GM12878 (cell line): Measurements from ENCODE around the gene GNG5. TPM values are rescaled to one million over a fixed set of nuclear protein-coding genes. Genes with fewer than 3 reads are reported as not detected.

Experiments used
- CBX5 ChIP-seq: sonication (generic); IDR thresholded peaks from 2 replicates; pipeline ENCODE4 v1.6.1; 2016; ENCODE audit warnings: low read depth, moderate library complexity, mild to moderate bottlenecking, inconsistent platforms
- CREM ChIP-seq: IDR thresholded peaks from 2 replicates; pipeline ENCODE4 v1.6.1; 2014; ENCODE audit warnings: antibody characterized with exemption, low read depth
- EGR1 ChIP-seq, 2 experiments: IDR thresholded peaks; 1 replicate in 1 of 2; 2 replicates in 1 of 2; pipeline ENCODE4 v1.6.1; 2011 to 2012; ENCODE audit warnings: low read depth in 2 of 2, low read length in 2 of 2, borderline replicate concordance in 1 of 2, mild to moderate bottlenecking in 1 of 2, moderate library complexity in 1 of 2
- HCFC1 ChIP-seq: fragments of 150-350 bp; IDR thresholded peaks from 2 replicates; pipeline ENCODE4 v1.6.1; 2014; ENCODE audit warnings: low read length
- IRF3 ChIP-seq: fragments of 450-650 bp; IDR thresholded peaks from 2 replicates; pipeline ENCODE4 v1.6.1; 2014; ENCODE audit warnings: mild to moderate bottlenecking
- JUNB ChIP-seq: IDR thresholded peaks from 2 replicates; pipeline ENCODE4 v1.6.1; 2016; ENCODE audit warnings: antibody characterized with exemption, mild to moderate bottlenecking
- JUND ChIP-seq: IDR thresholded peaks from 2 replicates; pipeline ENCODE4 v1.6.1; 2012; ENCODE audit warnings: low read depth, mild to moderate bottlenecking, low read length, improper control_type of control experiment, moderate library complexity
- MAX ChIP-seq: IDR thresholded peaks from 2 replicates; pipeline ENCODE4 v1.6.1; 2012; ENCODE audit warnings: low read depth, low read length, improper control_type of control experiment
- MYB ChIP-seq: fragments of 150-350 bp; IDR thresholded peaks from 2 replicates; pipeline ENCODE4 v1.6.1; 2014; ENCODE audit warnings: mild to moderate bottlenecking, low read depth, low read length, borderline replicate concordance
- NRF1 ChIP-seq: conservative IDR thresholded peaks from 2 replicates; pipeline ENCODE4 v1.6.1; 2011; ENCODE audit warnings: mild to moderate bottlenecking, low read depth, low read length, improper control_type of control experiment
- PAX8 ChIP-seq: fragments of 450-650 bp; IDR thresholded peaks from 2 replicates; pipeline ENCODE4 v1.6.1; 2017; ENCODE audit warnings: mild to moderate bottlenecking, moderate library complexity
- PRDM15 ChIP-seq: fragments of 450-650 bp; formaldehyde crosslinking; IDR thresholded peaks from 2 replicates; pipeline ENCODE4 v1.4.0; 2020; ENCODE audit warnings: mild to moderate bottlenecking, moderate library complexity
- RELA ChIP-seq: fragments of 450-650 bp; IDR thresholded peaks from 2 replicates; pipeline ENCODE4 v1.8.0; 2014; ENCODE audit warnings: borderline replicate concordance; ENCODE audit not compliant: partially characterized antibody
- RFX5 ChIP-seq: IDR thresholded peaks from 2 replicates; pipeline ENCODE4 v1.6.1; 2011; ENCODE audit warnings: low read depth, low read length, improper control_type of control experiment
- SMC3 ChIP-seq: IDR thresholded peaks from 2 replicates; pipeline ENCODE4 v1.6.1; 2011; ENCODE audit warnings: low read length, improper control_type of control experiment, borderline replicate concordance
- YY1 ChIP-seq: IDR thresholded peaks from 2 replicates; pipeline ENCODE4 v1.6.1; 2011; ENCODE audit warnings: low read depth, mild to moderate bottlenecking, low read length
- ZNF24 ChIP-seq: fragments of 450-650 bp; IDR thresholded peaks from 2 replicates; pipeline ENCODE4 v1.6.1; 2017; ENCODE audit warnings: antibody characterized with exemption, mild to moderate bottlenecking
- ZSCAN29 ChIP-seq: fragments of 450-650 bp; IDR thresholded peaks from 2 replicates; pipeline ENCODE4 v1.6.1; 2017; ENCODE audit warnings: mild to moderate bottlenecking, moderate library complexity
- ZZZ3 ChIP-seq: IDR thresholded peaks from 2 replicates; pipeline ENCODE4 v1.6.1; 2011; ENCODE audit warnings: low read depth; ENCODE audit not compliant: control insufficient read depth, insufficient read length
- polyA plus RNA-seq, 11 experiments: library from polyadenylated mRNA; depleted of rRNA in 4 of 11; unstranded in 6 of 11; stranded (reverse) in 5 of 11; fragments of >200 nt; fragmentation: Nextera tagmentation in 4 of 11; fragmentation: Illumina TruSeq in 1 of 11; extraction: Ambion mirVana in 4 of 11; extraction: Trizol in 1 of 11; gene quantifications; 1 replicate in 1 of 11; 2 replicates in 10 of 11; pipeline versions ENCODE4 v1.2.1 to v1.2.3, GENCODE V29; 2011 to 2016; ENCODE audit warnings: inconsistent platforms in 2 of 11, missing spikeins in 2 of 11, low read depth in 1 of 11
- total RNA-seq, 4 experiments: library from RNA; depleted of rRNA in 3 of 4; stranded (reverse); fragments of >200 nt in 3 of 4; fragmentation: Illumina TruSeq in 1 of 4; extraction: Trizol in 1 of 4; gene quantifications; 2 replicates each; pipeline versions ENCODE4 v1.2.1 to v1.2.3, GENCODE V29; 2013 to 2021
- TF ChIP-seq, protein P1 (sequence below): IDR thresholded peaks from 2 replicates; pipeline ENCODE4 v1.6.1; 2011; ENCODE audit warnings: mild to moderate bottlenecking, low read depth, low read length, moderate library complexity; ENCODE audit not compliant: insufficient replicate concordance
- TF ChIP-seq, protein P2 (sequence below): fragments of 450-650 bp; IDR thresholded peaks from 2 replicates; pipeline ENCODE4 v1.6.1; 2016; ENCODE audit warnings: mild to moderate bottlenecking
- TF ChIP-seq, protein P3 (sequence below): IDR thresholded peaks from 2 replicates; pipeline ENCODE4 v1.6.1; 2012; ENCODE audit warnings: low read length, inconsistent platforms

Gene GNG5
- total and polyA plus RNA-seq, 10 of the 15 experiments (the other 5 are each of a cell fraction or from before 2014, with no cell fraction given) = 69.8 to 613 (median 203) TPM

- no peak for TF ChIP-seq PRDM15
- TF ChIP-seq ZZZ3 = no peak
- TF ChIP-seq EGR1 (IDR thresholded peaks at IDR 0.05; ENCODE audit: borderline replicate concordance in 1 of 2, low read depth in 2 of 2, low read length in 2 of 2) = peak in 1 of 2 experiments; percentile 86; a peak in 2 of 3 replicates
- TF ChIP-seq CBX5 = no peak; the same call in none of the 2 replicates
- no peak for TF ChIP-seq PAX8
- peak; percentile 35; the same call in 1 of the 2 replicates for TF ChIP-seq CREM
- TF ChIP-seq ZNF24 = no peak
- 0 out of 2 replicates have a peak, but pooled peaks have one; percentile 25 for TF ChIP-seq JUNB
- TF ChIP-seq RFX5 = no peak; the same call in 1 of the 2 replicates
- TF ChIP-seq RELA = no peak
- peak; percentile 90 for TF ChIP-seq NRF1
- no peak for TF ChIP-seq ZSCAN29
- TF ChIP-seq, protein P1, sequence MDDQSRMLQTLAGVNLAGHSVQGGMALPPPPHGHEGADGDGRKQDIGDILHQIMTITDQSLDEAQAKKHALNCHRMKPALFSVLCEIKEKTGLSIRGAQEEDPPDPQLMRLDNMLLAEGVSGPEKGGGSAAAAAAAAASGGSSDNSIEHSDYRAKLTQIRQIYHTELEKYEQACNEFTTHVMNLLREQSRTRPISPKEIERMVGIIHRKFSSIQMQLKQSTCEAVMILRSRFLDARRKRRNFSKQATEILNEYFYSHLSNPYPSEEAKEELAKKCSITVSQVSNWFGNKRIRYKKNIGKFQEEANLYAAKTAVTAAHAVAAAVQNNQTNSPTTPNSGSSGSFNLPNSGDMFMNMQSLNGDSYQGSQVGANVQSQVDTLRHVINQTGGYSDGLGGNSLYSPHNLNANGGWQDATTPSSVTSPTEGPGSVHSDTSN = no peak
- TF ChIP-seq, protein P2, sequence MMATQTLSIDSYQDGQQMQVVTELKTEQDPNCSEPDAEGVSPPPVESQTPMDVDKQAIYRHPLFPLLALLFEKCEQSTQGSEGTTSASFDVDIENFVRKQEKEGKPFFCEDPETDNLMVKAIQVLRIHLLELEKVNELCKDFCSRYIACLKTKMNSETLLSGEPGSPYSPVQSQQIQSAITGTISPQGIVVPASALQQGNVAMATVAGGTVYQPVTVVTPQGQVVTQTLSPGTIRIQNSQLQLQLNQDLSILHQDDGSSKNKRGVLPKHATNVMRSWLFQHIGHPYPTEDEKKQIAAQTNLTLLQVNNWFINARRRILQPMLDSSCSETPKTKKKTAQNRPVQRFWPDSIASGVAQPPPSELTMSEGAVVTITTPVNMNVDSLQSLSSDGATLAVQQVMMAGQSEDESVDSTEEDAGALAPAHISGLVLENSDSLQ = no peak
- TF ChIP-seq IRF3 = no peak
- TF ChIP-seq MYB = no peak
- 0 out of 2 replicates have a peak, but pooled peaks have one; percentile 32 for TF ChIP-seq HCFC1
- no peak for TF ChIP-seq SMC3
- no peak; the same call in 1 of the 2 replicates for TF ChIP-seq MAX
- TF ChIP-seq, protein P3, sequence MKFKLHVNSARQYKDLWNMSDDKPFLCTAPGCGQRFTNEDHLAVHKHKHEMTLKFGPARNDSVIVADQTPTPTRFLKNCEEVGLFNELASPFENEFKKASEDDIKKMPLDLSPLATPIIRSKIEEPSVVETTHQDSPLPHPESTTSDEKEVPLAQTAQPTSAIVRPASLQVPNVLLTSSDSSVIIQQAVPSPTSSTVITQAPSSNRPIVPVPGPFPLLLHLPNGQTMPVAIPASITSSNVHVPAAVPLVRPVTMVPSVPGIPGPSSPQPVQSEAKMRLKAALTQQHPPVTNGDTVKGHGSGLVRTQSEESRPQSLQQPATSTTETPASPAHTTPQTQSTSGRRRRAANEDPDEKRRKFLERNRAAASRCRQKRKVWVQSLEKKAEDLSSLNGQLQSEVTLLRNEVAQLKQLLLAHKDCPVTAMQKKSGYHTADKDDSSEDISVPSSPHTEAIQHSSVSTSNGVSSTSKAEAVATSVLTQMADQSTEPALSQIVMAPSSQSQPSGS = no peak
- peak; percentile 24; the same call in 1 of the 2 replicates for TF ChIP-seq YY1
- no peak for TF ChIP-seq JUND
Observed at GRCh38 chr1:84506002-84506728, at the start of gene GNG5, which contains the start of gene SPATA1 (continued).
